ENCODE results near the gene MARCHF5. TPM values are rescaled to one million over a fixed set of nuclear protein-coding genes. Genes with fewer than 3 reads are reported as not detected.

The MARCHF5 gene
- total and polyA plus RNA-seq, 2 of the 4 experiments (the other 2 are of a cell fraction), result 14.9 to 30.0 TPM

- Histone ChIP-seq H2BK5ac (ENCODE audit: low read depth, low read length, poor library complexity, severe bottlenecking) (no peak overlapping the region), H3K23ac (ENCODE audit: low read depth, low read length) (no peak overlapping the region), H2AK5ac (ENCODE audit: low read depth, low read length) (no peak overlapping the region), H4K20me1 (ENCODE audit: insufficient read depth, low read length) (no peaks in the 10 kb centered on the region), H4K8ac (ENCODE audit: low read depth in 2 of 2, low read length in 2 of 2) (no peak overlapping the region), H2BK20ac (ENCODE audit: low read depth, low read length) (no peak overlapping the region), H3K9ac (ENCODE audit: low read depth, low read length) (no peak overlapping the region), H3K18ac (ENCODE audit: low read depth, low read length) (no peak overlapping the region), H3K9me3 (ENCODE audit: control insufficient read depth, insufficient read depth, low read length) (no peaks in the 10 kb centered on the region), H4K91ac (ENCODE audit: insufficient read depth, low read depth, low read length) (no peak overlapping the region), H3K4me3 (ENCODE audit: insufficient read depth, low read depth, low read length) (no peak overlapping the region), H3K4me2 (ENCODE audit: low read depth, low read length) (no peak overlapping the region), H3K79me1 (ENCODE audit: low read depth in 1 of 2, low read length in 2 of 2) (no peaks in the 10 kb centered on the region; a peak in 1 of 4 replicates), H3K27me3 (ENCODE audit: control insufficient read depth, insufficient read depth, low read length) (no peaks in the 10 kb centered on the region), H4K5ac (ENCODE audit: low read depth, low read length) (no peak overlapping the region), H2BK15ac (ENCODE audit: low read depth, low read length) (no peak overlapping the region), H3K4me1 (ENCODE audit: control insufficient read depth, insufficient read depth, low read length) (no peaks in the 10 kb centered on the region), H2AFZ (replicated peaks; ENCODE audit: low read length, poor library complexity) (no peak overlapping the region), H3K4ac (ENCODE audit: low read depth, low read length) (no peak overlapping the region), H3K9me1 (ENCODE audit: insufficient read depth, low read length) (no peaks in the 10 kb centered on the region), H3K14ac (replicated peaks; ENCODE audit: low read depth, low read length) (no peak overlapping the region), H3K27ac (ENCODE audit: insufficient read depth, low read length) (no peak overlapping the region), H2AK9ac (replicated peaks; ENCODE audit: low read depth, low read length, poor library complexity) (no peak overlapping the region), H3K36me3 (ENCODE audit: control insufficient read depth, insufficient read depth, low read length) (no peaks in the 10 kb centered on the region), H3K56ac (ENCODE audit: extremely low read depth, insufficient read depth, low read length) (no peak overlapping the region), H2BK120ac (ENCODE audit: low read depth, low read length) (no peak overlapping the region)
- BruUV-seq (replicated peaks), result no TSS peak
- intact Hi-C loops (cut with micrococcal nuclease) (no loop called here), in situ Hi-C loops (cut with MboI; ENCODE audit: low sequenced_read_pairs) (no loop called here), dilution Hi-C loops (cut with HindIII; ENCODE audit: low sequenced_read_pairs, unreplicated experiment) (no loop called here)
- ATAC-seq (ENCODE audit: low read depth), result no peak; the same call in 1 of the 2 replicates
- WGBS, 2 experiments (ENCODE audit: extremely low coverage in 2 of 2, insufficient read length in 1 of 2), result 67% methylated on average over 1 of the region's 10 CpGs; no CpG with 5 or more reads in 1 of the 2 experiments
- TF ChIP-seq USF2 (IDR thresholded peaks at IDR 0.05; ENCODE audit: low read depth, low read length) (no peak), CEBPB (IDR thresholded peaks at IDR 0.05; ENCODE audit: low read depth, low read length) (no peak), BHLHE40 (IDR thresholded peaks at IDR 0.05; ENCODE audit: low read depth, low read length) (no peak), CTCF (conservative IDR thresholded peaks at IDR 0.05; ENCODE audit: low read depth, low read length) (no peak), SMC3 (IDR thresholded peaks at IDR 0.05; ENCODE audit: low read depth, low read length) (no peak), MXI1 (IDR thresholded peaks at IDR 0.05; ENCODE audit: borderline replicate concordance, low read depth, low read length) (no peak), FOS (IDR thresholded peaks at IDR 0.05; ENCODE audit: low read depth, low read length) (no peak), CHD1 (IDR thresholded peaks at IDR 0.05; ENCODE audit: low read depth, low read length) (no peak), RCOR1 (IDR thresholded peaks at IDR 0.05; ENCODE audit: insufficient replicate concordance, low read length) (no peak), ELK1 (IDR thresholded peaks at IDR 0.05; ENCODE audit: borderline replicate concordance, low read depth, low read length) (no peak), MAZ (IDR thresholded peaks at IDR 0.05; ENCODE audit: borderline replicate concordance, low read depth, low read length) (no peak), POLR2A (IDR thresholded peaks at IDR 0.05; ENCODE audit: low read depth, low read length) (no peak), RAD21 (IDR thresholded peaks at IDR 0.05; ENCODE audit: low read length) (no peak), MAFK (IDR thresholded peaks at IDR 0.05; ENCODE audit: low read depth, low read length) (no peak)
- no peak for DNase-seq
- ChIA-PET POLR2A (ENCODE audit: unreplicated experiment) (no interaction called here), CTCF (interaction anchor here (0.6 kb wide), 1 partner anchor 108 kb away, joined by 3 read pairs; no protein-coding TSS in a partner anchor)
Measured at GRCh38 chr10:92284112-92284704, 6.8 kb upstream of the MARCHF5 start.
